ENCODE measurements around the gene ACACA. TPM values are rescaled to one million over a fixed set of nuclear protein-coding genes. Genes with fewer than 3 reads are reported as not detected.

Gene ACACA
- total and polyA plus RNA-seq, 2 donors from 2014 or later, result 13.8 to 34.9 TPM

- no peaks in the 10 kb centered on the region for H3K27me3 ChIP-seq (ENCODE audit: control insufficient read depth, insufficient read depth, low read length)
- no peak overlapping the region for H3K4me3 ChIP-seq (ENCODE audit: low read length in 3 of 3)
- no peaks in the 10 kb centered on the region for H3K9me3 ChIP-seq (ENCODE audit: control insufficient read depth in 2 of 3, insufficient read depth in 1 of 3, low read length in 3 of 3)
- peak; percentile 56 for TF ChIP-seq CTCF (IDR thresholded peaks at IDR 0.05; ENCODE audit: borderline replicate concordance, extremely low read depth, insufficient read depth)
- no peak overlapping the region for H3K27ac ChIP-seq (ENCODE audit: low read depth in 2 of 2, low read length in 2 of 2)
- FAIRE-seq (no peak), DNase-seq (peak in 2 of 5 donors; percentile 50 to 56)
- H3K4me1 ChIP-seq (ENCODE audit: control insufficient read depth in 2 of 3, insufficient read depth in 2 of 3, low read depth in 1 of 3, low read length in 3 of 3), result no peaks in the 10 kb centered on the region
- intact Hi-C loops (cut with DNase I), result no loop called here
- peaks cover 5 to 11% (median 10%) of the 10 kb centered on the region in 3 donors for H3K36me3 ChIP-seq (ENCODE audit: control insufficient read depth in 2 of 3, insufficient read depth in 3 of 3, low read length in 3 of 3)
- H3K9ac ChIP-seq (ENCODE audit: low read length in 3 of 3), result no peak overlapping the region
Observed at GRCh38 chr17:37239690-37240334, 166.8 kb downstream of the ACACA start.

DNA sequence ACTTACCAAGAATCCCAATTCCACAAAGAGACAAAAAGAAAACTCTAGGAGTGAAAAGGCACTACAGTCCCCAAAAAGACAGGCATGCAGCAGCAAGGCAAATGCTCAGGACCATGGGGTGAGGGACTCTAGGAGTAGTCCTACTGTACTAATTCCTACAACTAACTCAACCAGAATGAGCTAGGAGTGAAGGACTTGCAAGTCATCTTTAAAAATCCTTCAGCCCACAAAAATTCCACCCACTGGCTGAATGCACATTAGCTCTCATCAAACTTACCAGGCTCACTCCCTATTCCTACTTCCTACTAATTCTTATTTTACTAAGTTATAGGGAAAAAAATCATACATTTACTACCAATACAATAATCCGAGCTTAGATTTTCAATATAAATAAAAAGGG is 172.5 kb downstream of the ACACA start:
- H3K9ac ChIP-seq (ENCODE audit: low read length in 3 of 3), result no peak overlapping the region
- no peak overlapping the region for H3K27ac ChIP-seq (ENCODE audit: low read depth in 2 of 2, low read length in 2 of 2)
- no peak for TF ChIP-seq CTCF (IDR thresholded peaks at IDR 0.05; ENCODE audit: borderline replicate concordance, extremely low read depth, insufficient read depth)
- H3K4me1 ChIP-seq (ENCODE audit: control insufficient read depth in 2 of 3, insufficient read depth in 2 of 3, low read depth in 1 of 3, low read length in 3 of 3), result peaks cover 0 to 21% (median 5%) of the 10 kb centered on the region in 3 donors
- H3K4me3 ChIP-seq (ENCODE audit: low read length in 3 of 3), result no peak overlapping the region
- intact Hi-C loops (cut with DNase I), result no loop called here
- DNase-seq, result no peak
- H3K27me3 ChIP-seq (ENCODE audit: control insufficient read depth, insufficient read depth, low read length), result no peaks in the 10 kb centered on the region
- peaks cover 0 to 4% (median 0%) of the 10 kb centered on the region in 3 donors for H3K36me3 ChIP-seq (ENCODE audit: control insufficient read depth in 2 of 3, insufficient read depth in 3 of 3, low read length in 3 of 3)
- FAIRE-seq, result no peak
- H3K9me3 ChIP-seq (ENCODE audit: control insufficient read depth in 2 of 3, insufficient read depth in 1 of 3, low read length in 3 of 3), result no peaks in the 10 kb centered on the region

DNA sequence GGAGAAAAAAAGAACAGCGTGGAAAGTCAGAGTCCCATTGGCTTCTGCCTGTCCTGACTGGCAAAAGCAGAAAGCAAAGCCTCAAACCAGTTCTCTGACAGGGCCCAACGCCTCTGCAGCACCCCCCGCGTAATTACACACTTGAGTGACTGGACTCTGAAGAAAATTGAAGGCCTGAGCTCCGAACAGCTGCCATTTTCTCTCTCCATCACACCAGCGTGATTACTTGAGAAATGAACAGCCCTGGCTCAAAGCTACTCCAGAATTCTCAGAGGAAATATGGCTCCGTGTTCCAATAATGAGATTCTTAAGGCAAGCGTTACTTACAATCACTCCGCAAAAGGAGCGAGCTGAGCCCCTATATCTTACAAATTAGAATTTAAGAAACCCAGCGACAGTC is 173.6 kb downstream of the ACACA start:
- TF ChIP-seq CTCF (IDR thresholded peaks at IDR 0.05; ENCODE audit: borderline replicate concordance, extremely low read depth, insufficient read depth), result no peak
- intact Hi-C loops (cut with DNase I), result no loop called here
- H3K9me3 ChIP-seq (ENCODE audit: control insufficient read depth in 2 of 3, insufficient read depth in 1 of 3, low read length in 3 of 3), result no peaks in the 10 kb centered on the region

More for the DNA sequence above, 173.6 kb downstream of the ACACA start:
- FAIRE-seq (no peak), DNase-seq (peak in 4 of 5 donors; percentile 69 to 82 (median 76))
- Histone ChIP-seq H3K27ac (ENCODE audit: low read depth in 2 of 2, low read length in 2 of 2) (no peak overlapping the region), H3K27me3 (ENCODE audit: control insufficient read depth, insufficient read depth, low read length) (no peaks in the 10 kb centered on the region), H3K4me1 (ENCODE audit: control insufficient read depth in 2 of 3, insufficient read depth in 2 of 3, low read depth in 1 of 3, low read length in 3 of 3) (peaks cover 0 to 21% (median 5%) of the 10 kb centered on the region in 3 donors), H3K36me3 (ENCODE audit: control insufficient read depth in 2 of 3, insufficient read depth in 3 of 3, low read length in 3 of 3) (peaks cover 0 to 4% (median 0%) of the 10 kb centered on the region in 3 donors), H3K9ac (ENCODE audit: low read length in 3 of 3) (no peak overlapping the region), H3K4me3 (ENCODE audit: low read length in 3 of 3) (no peak overlapping the region)

Measured in kidney (tissue), 14 donors.